PC-9 (cell line): ENCODE results near the gene C20orf202.
"Not testable (repeated sequence)": the region's sequence is repeated elsewhere in the genome, so short reads cannot be mapped to it uniquely, and the experiment has no call there.

ENCODE experiments used
- EZH2 ChIP-seq: fragments of 200-600 bp; sonication (generic); IDR thresholded peaks from 2 replicates; pipeline ENCODE4 v1.8.0; 2017; ENCODE audit warnings: antibody characterized with exemption, low read depth
- TF ChIP-seq, protein P1 (sequence below): fragments of 200-600 bp; sonication (generic); conservative IDR thresholded peaks from 2 replicates; pipeline ENCODE4 v1.6.1; 2017; ENCODE audit warnings: mixed run types, antibody characterized with exemption, mild to moderate bottlenecking, moderate library complexity

DNA sequence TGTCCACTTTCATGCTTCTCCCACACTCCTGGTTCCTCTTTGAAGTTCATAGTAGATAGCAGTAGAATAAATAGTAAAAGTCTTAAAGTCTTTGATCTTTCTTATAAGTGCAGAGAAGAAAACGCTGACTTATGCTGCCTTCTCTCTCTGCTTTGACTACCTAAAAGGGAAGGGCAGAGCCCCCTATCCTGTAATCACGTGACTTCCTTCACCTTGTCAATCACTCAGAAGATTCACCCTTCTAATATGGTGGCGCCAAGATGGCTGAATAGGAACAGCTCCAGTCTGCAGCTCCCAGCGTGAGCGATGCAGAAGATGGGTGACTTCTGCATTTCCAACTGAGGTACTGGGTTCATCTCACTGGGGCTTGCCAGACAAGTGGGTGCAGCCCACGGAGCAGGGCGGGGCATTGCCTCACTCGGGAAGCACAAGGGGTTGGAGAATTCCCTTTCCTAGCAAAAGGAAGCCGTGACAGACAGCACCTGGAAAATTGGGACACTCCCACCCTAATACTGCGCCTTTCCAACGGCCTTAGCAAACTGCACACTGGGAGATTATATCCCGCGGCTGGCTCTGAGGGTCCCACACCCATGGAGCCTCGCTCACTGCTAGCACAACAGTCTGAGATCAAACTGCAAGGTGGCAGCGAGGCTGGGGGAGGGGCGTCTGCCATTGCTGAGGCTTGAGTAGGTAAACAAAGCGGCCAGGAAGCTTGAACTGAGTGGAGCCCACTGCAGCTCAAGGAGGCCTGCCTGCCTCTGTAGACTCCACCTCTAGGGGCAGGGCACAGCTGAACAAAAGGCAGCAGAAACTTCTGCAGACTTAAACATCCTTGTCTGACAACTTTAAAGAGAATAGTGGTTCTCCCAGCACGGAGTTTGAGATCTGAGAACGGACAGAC, 13.5 kb downstream of the C20orf202 start:
- TF ChIP-seq, protein P1, sequence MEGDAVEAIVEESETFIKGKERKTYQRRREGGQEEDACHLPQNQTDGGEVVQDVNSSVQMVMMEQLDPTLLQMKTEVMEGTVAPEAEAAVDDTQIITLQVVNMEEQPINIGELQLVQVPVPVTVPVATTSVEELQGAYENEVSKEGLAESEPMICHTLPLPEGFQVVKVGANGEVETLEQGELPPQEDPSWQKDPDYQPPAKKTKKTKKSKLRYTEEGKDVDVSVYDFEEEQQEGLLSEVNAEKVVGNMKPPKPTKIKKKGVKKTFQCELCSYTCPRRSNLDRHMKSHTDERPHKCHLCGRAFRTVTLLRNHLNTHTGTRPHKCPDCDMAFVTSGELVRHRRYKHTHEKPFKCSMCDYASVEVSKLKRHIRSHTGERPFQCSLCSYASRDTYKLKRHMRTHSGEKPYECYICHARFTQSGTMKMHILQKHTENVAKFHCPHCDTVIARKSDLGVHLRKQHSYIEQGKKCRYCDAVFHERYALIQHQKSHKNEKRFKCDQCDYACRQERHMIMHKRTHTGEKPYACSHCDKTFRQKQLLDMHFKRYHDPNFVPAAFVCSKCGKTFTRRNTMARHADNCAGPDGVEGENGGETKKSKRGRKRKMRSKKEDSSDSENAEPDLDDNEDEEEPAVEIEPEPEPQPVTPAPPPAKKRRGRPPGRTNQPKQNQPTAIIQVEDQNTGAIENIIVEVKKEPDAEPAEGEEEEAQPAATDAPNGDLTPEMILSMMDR: not testable (repeated sequence)
- not testable (repeated sequence) for TF ChIP-seq EZH2
